NCI-H2227 (cell line): ENCODE data around the gene RPS18.

Experiments
- DNase-seq: peaks from one replicate; lab custom pipeline; 2025; ENCODE audit not compliant: unreplicated experiment; lab: John Stamatoyannopoulos, UW

The RPS18 gene

DNA sequence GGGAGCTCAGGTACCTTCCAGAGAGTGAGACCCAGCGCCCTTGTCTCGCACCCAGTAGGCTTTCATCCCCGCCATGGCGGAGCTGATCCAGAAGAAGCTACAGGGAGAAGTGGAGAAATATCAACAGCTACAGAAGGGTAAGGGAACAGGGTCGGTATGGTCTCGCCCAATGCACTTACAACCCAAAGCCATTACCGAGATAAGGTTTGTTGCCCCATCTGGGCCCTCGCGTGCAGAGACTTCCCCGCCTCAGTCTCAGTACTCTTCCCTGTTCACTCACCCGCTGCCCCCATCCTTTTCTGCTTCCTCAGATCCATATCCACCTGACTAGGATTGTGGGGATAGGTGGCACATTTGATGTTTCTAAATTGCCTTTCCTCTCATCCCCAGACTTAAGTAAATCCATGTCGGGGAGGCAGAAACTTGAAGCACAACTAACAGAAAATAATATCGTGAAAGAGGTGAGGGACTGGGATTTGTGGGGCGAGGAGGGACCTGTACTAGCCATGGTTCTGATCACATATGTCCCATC is 18.0 kb downstream of the RPS18 start:
- DNase-seq: no peak

DNA sequence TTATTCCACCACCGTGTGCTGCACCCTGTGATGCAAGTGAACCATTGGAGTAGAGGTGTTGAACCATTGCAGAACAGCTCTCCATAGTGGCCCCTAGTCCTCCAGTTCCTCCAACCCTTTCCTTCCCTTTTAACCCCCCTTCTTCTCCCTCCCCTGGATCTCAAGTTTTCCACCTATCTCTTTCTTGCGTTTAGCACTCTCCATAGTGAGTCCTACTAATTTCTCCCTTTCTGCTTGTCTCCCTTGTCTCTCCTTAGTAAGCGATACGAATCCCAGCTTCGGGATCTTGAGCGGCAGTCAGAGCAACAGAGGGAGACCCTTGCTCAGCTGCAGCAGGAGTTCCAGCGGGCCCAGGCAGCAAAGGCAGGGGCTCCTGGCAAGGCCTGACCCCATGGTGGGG is 18.6 kb downstream of the RPS18 start:
- no peak for DNase-seq

DNA sequence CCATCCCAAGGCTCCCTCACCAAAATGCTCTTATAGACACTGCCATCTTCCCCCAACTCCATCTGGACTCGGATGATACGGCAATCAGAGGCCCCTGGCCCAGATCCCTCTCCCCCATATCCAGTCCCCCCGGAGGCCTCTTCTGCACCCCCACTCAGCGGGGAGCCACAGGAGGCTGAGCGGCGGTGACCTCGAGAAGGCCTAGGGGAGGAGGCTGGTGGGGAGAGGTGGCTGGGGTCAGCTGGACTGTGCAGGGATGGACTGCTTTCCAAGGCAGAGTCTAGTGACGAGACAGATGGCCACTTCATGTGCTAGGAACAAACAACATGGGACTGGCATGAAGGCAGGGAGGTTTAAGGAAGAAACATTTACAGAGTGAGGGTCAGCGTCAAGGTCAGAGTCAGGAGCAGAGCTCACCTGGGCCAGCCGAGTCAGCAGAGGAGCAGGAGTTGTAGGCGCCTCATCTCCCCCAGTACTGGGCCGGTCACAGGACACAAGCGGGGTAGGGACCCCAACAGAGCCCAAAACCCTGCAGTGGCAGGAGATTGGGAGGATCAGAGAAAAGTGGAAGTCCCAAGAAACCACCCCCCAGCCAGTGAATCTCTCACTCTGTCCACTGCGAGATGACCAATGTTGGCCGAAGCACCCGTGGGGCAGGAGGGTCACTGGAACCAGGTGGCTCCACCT is 21.3 kb downstream of the RPS18 start:
- no peak for DNase-seq

- DNase-seq: no peak
These were observed 22.4 kb downstream of the RPS18 start for GRCh38 chr6:33294086-33294823.

GRCh38 chr6:33295621-33296369 is 23.9 kb downstream of the RPS18 start:
- no peak for DNase-seq

DNA sequence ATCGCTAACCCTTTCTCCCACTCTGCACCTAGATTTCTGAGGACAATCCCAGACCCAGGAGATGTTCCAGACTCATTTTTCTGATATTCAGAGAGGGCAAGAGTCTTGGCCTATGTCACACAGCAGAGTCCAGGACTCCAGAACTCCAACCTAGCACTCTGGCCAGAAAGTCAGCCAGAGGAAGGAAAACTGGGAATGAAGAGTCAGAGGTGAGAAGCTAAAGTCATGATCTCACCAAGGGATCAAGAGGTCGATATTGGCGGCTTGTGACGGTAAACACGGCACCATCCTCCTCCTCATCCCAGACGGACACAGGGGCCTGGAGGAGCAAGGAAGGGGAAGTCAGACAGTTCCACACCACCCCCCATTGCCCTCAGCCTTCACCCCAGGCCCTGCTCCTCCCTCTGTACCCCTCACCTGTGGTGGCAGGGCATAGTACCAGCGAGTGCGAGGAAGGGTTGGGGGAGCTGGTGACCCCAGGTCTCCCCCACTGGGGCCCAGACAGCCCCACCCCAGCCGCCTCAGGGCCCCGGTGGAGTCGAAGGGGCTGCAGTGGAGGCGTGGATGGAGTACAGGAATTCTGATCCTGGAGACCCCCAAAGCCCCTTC is 25.0 kb downstream of the RPS18 start:
- DNase-seq: no peak

GRCh38 chr6:33297406-33297955 is 25.6 kb downstream of the RPS18 start:
- peak; percentile 65 for DNase-seq

- DNase-seq: peak; percentile 74
These were observed 26.3 kb downstream of the RPS18 start for GRCh38 chr6:33297956-33298772.

- peak; percentile 75 for DNase-seq
These were observed 26.9 kb downstream of the RPS18 start, which contains the start of gene RGL2 for GRCh38 chr6:33298773-33299236. Gene RGL2 (minus strand): TSS chr6:33298942. CDS start chr6:33298610, 332 bp downstream.

GRCh38 chr6:33299237-33299944 is 27.5 kb downstream of the RPS18 start:
- DNase-seq: peak; percentile 97

GRCh38 chr6:33301877-33302276 is 30.0 kb downstream of the RPS18 start:
- no peak for DNase-seq

DNA sequence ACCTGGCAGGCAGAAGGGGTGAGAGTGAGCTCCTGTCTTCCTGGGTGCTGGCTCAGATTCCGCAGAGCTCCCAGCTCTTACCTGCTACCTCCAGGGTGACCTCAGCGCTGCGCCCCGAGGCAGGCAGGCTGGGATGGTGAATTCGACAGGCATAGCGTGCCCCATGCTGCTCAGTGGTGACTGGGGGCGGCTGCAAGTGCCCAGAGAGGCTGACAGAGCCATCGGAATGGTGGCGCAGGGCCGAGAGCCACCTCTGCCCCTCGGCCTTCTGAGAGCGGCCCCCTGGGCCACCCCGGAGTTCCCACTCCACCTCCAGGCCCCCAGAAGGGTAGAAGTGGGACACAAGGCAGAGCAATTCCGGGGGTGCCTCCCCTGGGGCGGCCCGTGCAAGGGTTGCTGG is 32.3 kb downstream of the RPS18 start:
- no peak for DNase-seq

DNA sequence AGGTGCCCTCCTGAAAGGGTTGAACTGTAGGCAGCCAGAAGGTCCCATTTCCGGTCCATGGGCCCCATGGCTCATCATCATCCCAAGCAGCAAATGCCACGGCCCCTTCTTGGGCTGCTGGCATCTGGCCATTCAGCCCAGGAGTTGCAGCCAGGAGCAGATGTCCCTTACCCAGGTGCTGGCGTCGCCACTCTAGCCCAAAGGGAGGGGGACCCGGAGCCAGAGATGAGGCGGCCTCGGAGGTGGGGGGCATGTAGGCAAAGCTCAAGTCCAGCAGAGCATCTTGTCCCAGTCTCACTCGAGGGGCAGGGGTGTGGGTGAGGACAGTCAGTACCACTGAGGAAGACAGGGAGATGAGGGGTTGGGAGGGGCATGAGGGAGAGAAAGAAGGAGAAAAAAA is 33.2 kb downstream of the RPS18 start:
- DNase-seq: no peak

DNA sequence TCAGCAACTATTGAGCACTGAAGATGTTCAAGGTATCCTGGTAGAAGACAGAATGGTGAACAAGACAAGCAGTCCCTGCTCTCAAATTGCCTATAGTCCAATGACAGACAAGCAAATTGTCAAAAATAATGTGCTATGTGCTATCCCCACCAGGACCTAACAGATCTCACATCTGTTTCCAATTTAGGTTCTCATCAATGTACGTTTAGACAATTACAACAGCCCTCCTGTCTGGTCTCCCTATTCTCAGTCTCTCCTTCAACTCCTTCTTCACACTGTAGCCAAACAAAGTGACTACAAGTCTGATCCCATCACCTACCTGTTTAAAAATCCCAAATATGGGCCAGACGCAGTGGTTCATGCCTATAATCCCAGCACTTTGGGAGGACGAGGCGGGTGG is 34.5 kb downstream of the RPS18 start:
- DNase-seq: no peak

- peak; percentile 90 for DNase-seq
These were observed 40.7 kb downstream of the RPS18 start for GRCh38 chr6:33312361-33313104.

GRCh38 chr6:33313105-33313708 is 41.3 kb downstream of the RPS18 start:
- peak; percentile 84 for DNase-seq

DNA sequence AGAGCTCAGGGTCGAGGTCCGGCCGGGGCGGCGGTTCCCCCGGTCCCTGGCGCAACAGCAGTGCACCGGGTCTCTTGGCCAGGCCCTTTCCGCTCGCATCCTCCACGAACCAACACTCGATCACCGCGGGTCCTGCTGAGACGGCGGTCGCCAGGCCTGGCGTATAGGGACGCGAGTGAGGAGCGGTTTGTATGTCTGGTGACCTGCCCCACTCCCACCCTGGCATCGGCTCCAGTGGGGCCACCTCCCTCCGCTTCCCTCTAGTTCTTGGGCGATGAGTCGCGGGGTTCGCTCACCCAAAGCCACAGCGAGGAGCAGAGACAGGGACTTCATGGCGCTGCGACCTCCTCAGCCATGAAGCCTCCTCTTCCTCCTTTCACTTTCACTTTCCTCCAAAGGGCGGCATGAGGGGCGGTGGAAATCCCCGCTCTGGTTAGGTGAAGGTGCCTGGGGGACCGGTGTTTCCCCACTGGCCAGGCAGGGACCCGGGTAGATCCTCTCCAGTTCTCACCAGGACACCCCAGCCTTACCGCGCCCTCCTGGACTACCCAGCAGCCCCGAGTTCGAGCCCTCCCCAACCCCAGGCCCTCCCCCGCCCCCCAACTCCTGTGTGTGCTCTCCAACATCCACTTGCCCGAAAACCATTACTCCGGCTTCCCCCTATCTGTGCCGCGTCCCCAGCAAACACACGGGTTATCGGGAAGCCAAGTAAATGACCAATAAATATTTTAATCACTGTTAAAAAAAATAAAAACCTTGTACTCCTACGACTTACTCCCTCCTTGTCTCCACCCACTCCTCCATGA is 42.0 kb downstream of the RPS18 start, which contains the start of gene TAPBP:
TSS of gene TAPBP (minus strand) at position 370 of the 806 bp plus-strand sequence. CDS start at position 333, 37 bp downstream.
- no peak for DNase-seq
